Activated CD4-positive, alpha-beta T cell treated with anti-CD3 and anti-CD28 coated beads, Interleukin-2, amount 50 U/mL, for 4 hours (primary cell): ENCODE measurements around the gene PKHD1.
"Not testable (repeated sequence)": the region's sequence is repeated elsewhere in the genome, so short reads cannot be mapped to it uniquely, and the experiment has no call there.

Experiments used
- DNase-seq, 2 experiments: peaks; one replicate each; pipeline ENCODE4 v3.0.0-alpha.2; 2020

PKHD1 gene

GRCh38 chr6:51976374-51976773 lies 111.0 kb downstream of the PKHD1 start:
- DNase-seq = no peak

GRCh38 chr6:51972659-51973058 lies 114.8 kb downstream of the PKHD1 start:
- DNase-seq = no peak

GRCh38 chr6:51968265-51968664 lies 119.1 kb downstream of the PKHD1 start:
- no peak for DNase-seq

GRCh38 chr6:51965222-51965801 lies 122.1 kb downstream of the PKHD1 start:
- no peak for DNase-seq

- no peak for DNase-seq
Measured at GRCh38 chr6:51963980-51964379, 123.4 kb downstream of the PKHD1 start.

GRCh38 chr6:51962354-51962753 lies 125.1 kb downstream of the PKHD1 start:
- DNase-seq = no peak

GRCh38 chr6:51960419-51960818 lies 127.0 kb downstream of the PKHD1 start:
- no peak for DNase-seq

GRCh38 chr6:51959744-51960383 lies 127.5 kb downstream of the PKHD1 start:
- DNase-seq = no peak

GRCh38 chr6:51954681-51955080 lies 132.7 kb downstream of the PKHD1 start:
- no peak for DNase-seq

GRCh38 chr6:51953246-51953645 lies 134.2 kb downstream of the PKHD1 start:
- no peak for DNase-seq

GRCh38 chr6:51951924-51952323 lies 135.5 kb downstream of the PKHD1 start:
- no peak for DNase-seq

GRCh38 chr6:51949526-51949925 lies 137.9 kb downstream of the PKHD1 start:
- DNase-seq = no peak

- DNase-seq = not testable (repeated sequence)
Measured at GRCh38 chr6:51939695-51940094, 147.7 kb downstream of the PKHD1 start.

GRCh38 chr6:51936531-51937290 lies 150.7 kb downstream of the PKHD1 start:
- DNase-seq = no peak

- DNase-seq = no peak
Measured at GRCh38 chr6:51934098-51934497, 153.3 kb downstream of the PKHD1 start.

- DNase-seq = no peak
Measured at GRCh38 chr6:51932956-51933355, 154.5 kb downstream of the PKHD1 start.

GRCh38 chr6:51930602-51931001 lies 156.8 kb downstream of the PKHD1 start:
- DNase-seq = no peak

GRCh38 chr6:51929934-51930574 lies 157.4 kb downstream of the PKHD1 start:
- no peak for DNase-seq

- DNase-seq = no peak
Measured at GRCh38 chr6:51928320-51928719, 159.1 kb downstream of the PKHD1 start.

GRCh38 chr6:51927450-51927849 lies 160.0 kb downstream of the PKHD1 start:
- no peak for DNase-seq

GRCh38 chr6:51926125-51926524 lies 161.3 kb downstream of the PKHD1 start:
- no peak for DNase-seq

GRCh38 chr6:51922479-51922878 lies 164.9 kb downstream of the PKHD1 start:
- not testable (repeated sequence) for DNase-seq

GRCh38 chr6:51918347-51918746 lies 169.1 kb downstream of the PKHD1 start:
- DNase-seq = not testable (repeated sequence)

GRCh38 chr6:51915098-51915497 lies 172.3 kb downstream of the PKHD1 start:
- no peak for DNase-seq
